ENCODE results near the gene SLC7A1. TPM values are rescaled to one million over a fixed set of nuclear protein-coding genes. Genes with fewer than 3 reads are reported as not detected.

Gene SLC7A1
- polyA plus RNA-seq, 1 experiment: 14.7 TPM

GRCh38 chr13:29503041-29503837, 92.2 kb downstream of the SLC7A1 start:
- no peak for DNase-seq (ENCODE audit: low read depth, low spot score)
- Histone ChIP-seq H3K4me3 (ENCODE audit: low read depth, low read length) (peak overlapping the region; percentile 22; the same call in 1 of the 2 replicates), H3K9me3 (ENCODE audit: control insufficient read depth, insufficient read depth, low read length) (no peaks in the 10 kb centered on the region; the same call in 1 of the 2 replicates), H3K27ac (ENCODE audit: low read depth, low read length) (no peak overlapping the region), H3K27me3 (ENCODE audit: control insufficient read depth, insufficient read depth, low read length) (peaks cover 21% of the 10 kb centered on the region)
- POLR2A ChIA-PET: no interaction called here
- no peak for TF ChIP-seq CTCF (IDR thresholded peaks at IDR 0.05; ENCODE audit: low read depth, low read length)
- CTCF ChIA-PET: interaction anchor here (0.6 to 1.5 kb wide), 5 partner anchors 31 to 612 kb away, joined by 3 to 5 read pairs (median 4); no protein-coding TSS in a partner anchor

GRCh38 chr13:29502391-29503008, 93.0 kb downstream of the SLC7A1 start:
- no peak for TF ChIP-seq CTCF (IDR thresholded peaks at IDR 0.05; ENCODE audit: low read depth, low read length)
- Histone ChIP-seq H3K4me3 (ENCODE audit: low read depth, low read length) (no peak overlapping the region), H3K9me3 (ENCODE audit: control insufficient read depth, insufficient read depth, low read length) (no peaks in the 10 kb centered on the region; the same call in 1 of the 2 replicates), H3K27ac (ENCODE audit: low read depth, low read length) (no peak overlapping the region), H3K27me3 (ENCODE audit: control insufficient read depth, insufficient read depth, low read length) (peaks cover 25% of the 10 kb centered on the region)
- ChIA-PET CTCF (interaction anchor here (0.6 to 1.5 kb wide), 2 partner anchors 610 to 613 kb away, joined by 5 read pairs; no protein-coding TSS in a partner anchor), POLR2A (no interaction called here)
- no peak for DNase-seq (ENCODE audit: low read depth, low spot score)

GRCh38 chr13:29501674-29502073, 93.8 kb downstream of the SLC7A1 start:
- peaks cover 27% of the 10 kb centered on the region for H3K27me3 ChIP-seq (ENCODE audit: control insufficient read depth, insufficient read depth, low read length)
- ChIA-PET CTCF (interaction anchor here (0.5 kb wide), 1 partner anchor 612 kb away, joined by 3 read pairs; no protein-coding TSS in a partner anchor), POLR2A (no interaction called here)
- no peak for TF ChIP-seq CTCF (IDR thresholded peaks at IDR 0.05; ENCODE audit: low read depth, low read length)
- no peaks in the 10 kb centered on the region; the same call in 1 of the 2 replicates for H3K9me3 ChIP-seq (ENCODE audit: control insufficient read depth, insufficient read depth, low read length)
- H3K4me3 ChIP-seq (ENCODE audit: low read depth, low read length): no peak overlapping the region
- DNase-seq (ENCODE audit: low read depth, low spot score): no peak
- H3K27ac ChIP-seq (ENCODE audit: low read depth, low read length): no peak overlapping the region

GRCh38 chr13:29500386-29500785, 95.1 kb downstream of the SLC7A1 start:
- Histone ChIP-seq H3K4me3 (ENCODE audit: low read depth, low read length) (no peak overlapping the region), H3K9me3 (ENCODE audit: control insufficient read depth, insufficient read depth, low read length) (no peaks in the 10 kb centered on the region; the same call in 1 of the 2 replicates), H3K27me3 (ENCODE audit: control insufficient read depth, insufficient read depth, low read length) (peaks cover 35% of the 10 kb centered on the region), H3K27ac (ENCODE audit: low read depth, low read length) (no peak overlapping the region)
- ChIA-PET CTCF (interaction anchor here (0.8 to 1.5 kb wide), 2 partner anchors 8 to 28 kb away, joined by 3 to 4 read pairs; no protein-coding TSS in a partner anchor), POLR2A (no interaction called here)
- no peak for DNase-seq (ENCODE audit: low read depth, low spot score)
- TF ChIP-seq CTCF (IDR thresholded peaks at IDR 0.05; ENCODE audit: low read depth, low read length): no peak

All from AG04450 (cell line).